Mucosa of stomach (tissue), 1 donor: ENCODE data around the gene COX17.
"Not testable (repeated sequence)": the region's sequence is repeated elsewhere in the genome, so short reads cannot be mapped to it uniquely, and the experiment has no call there.

ENCODE experiments used
- H3K27me3 ChIP-seq: one replicate; pipeline ENCODE4 v1.7.0; 2013; ENCODE audit warnings: mild to moderate bottlenecking, low read length; ENCODE audit not compliant: control insufficient read depth, insufficient read depth
- H3K36me3 ChIP-seq: one replicate; pipeline ENCODE4 v1.7.0; 2013; ENCODE audit warnings: low read length; ENCODE audit not compliant: control insufficient read depth, insufficient read depth
- H3K4me1 ChIP-seq: one replicate; pipeline ENCODE4 v1.7.0; 2013; ENCODE audit warnings: mild to moderate bottlenecking, low read length; ENCODE audit not compliant: control insufficient read depth, insufficient read depth
- H3K4me3 ChIP-seq: one replicate; pipeline ENCODE4 v1.7.0; 2013; ENCODE audit warnings: low read length
- H3K9ac ChIP-seq: one replicate; pipeline ENCODE4 v1.7.0; 2013; ENCODE audit warnings: mild to moderate bottlenecking, low read length, moderate library complexity
- H3K9me3 ChIP-seq: one replicate; pipeline ENCODE4 v1.7.0; 2013; ENCODE audit warnings: mild to moderate bottlenecking, low read length, moderate library complexity; ENCODE audit not compliant: control insufficient read depth
- donor health status: Pancreatic carcinoma.

The COX17 gene

DNA sequence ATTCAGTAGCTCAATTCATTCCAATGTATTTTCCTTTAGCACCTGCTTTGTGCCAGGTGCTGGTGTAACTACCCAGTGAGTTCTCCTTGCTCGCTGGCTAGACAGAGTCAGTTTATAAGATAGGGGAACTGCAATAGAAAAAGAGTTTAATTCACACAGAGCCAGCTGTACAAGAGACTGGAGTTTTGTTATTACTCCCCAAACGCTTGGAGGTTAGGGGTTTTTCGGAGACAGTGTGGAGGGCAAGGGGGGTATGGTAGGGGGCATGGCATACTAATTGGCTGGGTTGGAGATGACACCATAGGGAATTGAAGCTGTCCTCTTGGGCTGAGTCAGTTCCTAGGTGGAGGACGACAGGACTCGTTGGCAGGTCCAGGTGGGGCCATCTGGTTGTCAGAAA is 20.2 kb upstream of the COX17 start:
- H3K27me3 ChIP-seq, result no peaks in the 10 kb centered on the region

DNA sequence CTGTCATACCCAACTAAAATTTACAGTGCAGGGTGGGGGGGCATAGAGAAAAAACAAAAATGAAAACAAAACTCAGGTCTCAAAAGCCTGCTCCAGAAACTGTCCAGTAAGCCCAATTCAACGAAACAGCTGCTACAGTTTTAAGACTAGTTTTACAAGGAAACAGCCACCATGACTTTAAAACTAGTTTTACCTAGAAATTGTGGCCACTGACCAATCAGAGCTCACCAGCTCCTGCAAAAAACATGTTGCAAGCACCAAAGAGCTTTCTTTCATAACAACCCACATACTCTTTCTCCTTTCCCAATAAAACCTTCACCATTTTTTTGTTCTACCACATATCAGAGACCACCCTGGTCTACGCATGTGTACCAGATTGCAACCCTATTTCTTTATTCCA is 18.3 kb upstream of the COX17 start:
- Histone ChIP-seq H3K4me3 (no peak overlapping the region), H3K27me3 (no peaks in the 10 kb centered on the region), H3K9ac (no peak overlapping the region), H3K36me3 (no peaks in the 10 kb centered on the region), H3K9me3 (no peaks in the 10 kb centered on the region), H3K4me1 (no peaks in the 10 kb centered on the region)

More for the DNA sequence above, 20.2 kb upstream of the COX17 start:
- H3K4me3 ChIP-seq, result no peak overlapping the region
- no peaks in the 10 kb centered on the region for H3K4me1 ChIP-seq
- H3K36me3 ChIP-seq, result no peaks in the 10 kb centered on the region
- no peaks in the 10 kb centered on the region for H3K9me3 ChIP-seq
- no peak overlapping the region for H3K9ac ChIP-seq

DNA sequence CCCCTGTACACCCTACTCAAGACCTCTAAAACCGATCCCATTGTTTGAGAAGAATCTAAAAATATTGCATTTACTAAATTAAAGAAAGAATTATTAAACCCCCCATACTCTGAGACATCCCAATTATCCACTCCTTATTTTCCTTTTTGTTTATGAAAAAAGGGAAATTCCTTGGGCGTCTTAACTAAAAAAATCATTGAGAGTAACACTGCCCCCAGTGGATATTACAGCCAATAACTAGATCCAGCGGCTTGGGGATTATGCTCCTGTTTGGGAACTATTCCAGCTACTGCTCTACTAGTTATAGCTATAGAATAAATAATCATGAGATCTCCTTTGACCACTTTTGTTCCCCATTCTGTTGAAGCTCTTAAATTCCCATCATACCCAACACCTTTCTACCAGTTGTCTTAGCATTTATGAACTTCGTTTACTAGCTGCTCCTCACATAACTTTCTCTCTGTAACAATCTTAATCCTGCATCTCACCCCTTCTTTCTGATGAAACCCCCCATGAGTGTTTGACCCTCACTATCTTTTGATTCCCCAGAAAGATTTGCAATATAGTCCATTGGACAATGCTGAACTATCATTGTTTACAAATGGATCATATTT is 12.9 kb upstream of the COX17 start:
- no peak overlapping the region for H3K4me3 ChIP-seq
- no peaks in the 10 kb centered on the region for H3K4me1 ChIP-seq
- no peaks in the 10 kb centered on the region for H3K27me3 ChIP-seq
- no peaks in the 10 kb centered on the region for H3K9me3 ChIP-seq
- no peaks in the 10 kb centered on the region for H3K36me3 ChIP-seq
- H3K9ac ChIP-seq, result no peak overlapping the region

GRCh38 chr3:119683421-119683820 is 6.2 kb upstream of the COX17 start:
- no peaks in the 10 kb centered on the region for H3K27me3 ChIP-seq

DNA sequence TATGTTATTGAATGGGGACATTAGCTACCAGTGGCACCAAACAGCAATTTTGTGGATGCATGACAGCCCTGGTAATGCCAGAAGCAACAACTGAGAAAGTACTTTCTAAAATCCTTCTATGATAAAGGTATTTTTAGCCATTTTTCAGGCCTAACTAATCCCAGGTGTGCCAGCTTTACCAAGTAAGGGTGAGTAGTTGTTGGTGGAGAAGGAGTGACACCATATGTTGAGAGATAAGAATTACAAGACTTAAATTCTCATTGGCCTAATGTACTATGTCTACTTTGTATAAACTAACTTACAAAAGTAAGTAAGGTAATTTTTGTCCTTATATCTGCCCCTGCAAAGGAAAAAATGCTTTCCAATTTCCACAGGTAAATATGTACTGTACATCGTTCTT is 4.1 kb upstream of the COX17 start:
- H3K4me3 ChIP-seq, result no peak overlapping the region
- peaks cover 1% of the 10 kb centered on the region for H3K4me1 ChIP-seq
- no peaks in the 10 kb centered on the region for H3K36me3 ChIP-seq
- no peaks in the 10 kb centered on the region for H3K27me3 ChIP-seq
- H3K9ac ChIP-seq, result no peak overlapping the region
- H3K9me3 ChIP-seq, result no peaks in the 10 kb centered on the region

More at GRCh38 chr3:119683421-119683820, 6.2 kb upstream of the COX17 start:
- Histone ChIP-seq H3K36me3 (no peaks in the 10 kb centered on the region), H3K9ac (no peak overlapping the region), H3K4me1 (no peaks in the 10 kb centered on the region), H3K4me3 (no peak overlapping the region), H3K9me3 (no peaks in the 10 kb centered on the region)

DNA sequence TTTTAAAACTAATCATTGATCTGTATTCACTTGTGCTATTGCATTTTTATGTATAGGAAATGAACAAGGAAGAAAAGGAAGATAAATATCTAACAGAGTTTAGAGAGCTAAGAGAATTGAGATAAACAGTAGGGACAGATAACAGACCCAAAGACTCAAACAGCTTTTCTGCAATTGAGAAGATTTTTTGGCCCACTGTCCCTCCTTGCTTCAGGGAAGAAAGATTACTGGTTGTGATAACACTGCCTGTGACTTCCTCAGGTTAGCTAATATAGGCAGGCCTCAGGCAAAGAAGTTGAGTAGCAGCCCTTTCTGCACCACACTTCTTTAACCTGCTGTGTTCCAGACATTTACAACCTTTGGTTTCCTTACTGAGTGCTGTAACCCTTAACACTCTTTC is 2.7 kb upstream of the COX17 start:
- H3K36me3 ChIP-seq, result no peaks in the 10 kb centered on the region
- H3K9me3 ChIP-seq, result no peaks in the 10 kb centered on the region
- H3K9ac ChIP-seq, result no peak overlapping the region
- H3K27me3 ChIP-seq, result no peaks in the 10 kb centered on the region
- peaks cover 11% of the 10 kb centered on the region for H3K4me1 ChIP-seq
- H3K4me3 ChIP-seq, result no peak overlapping the region

DNA sequence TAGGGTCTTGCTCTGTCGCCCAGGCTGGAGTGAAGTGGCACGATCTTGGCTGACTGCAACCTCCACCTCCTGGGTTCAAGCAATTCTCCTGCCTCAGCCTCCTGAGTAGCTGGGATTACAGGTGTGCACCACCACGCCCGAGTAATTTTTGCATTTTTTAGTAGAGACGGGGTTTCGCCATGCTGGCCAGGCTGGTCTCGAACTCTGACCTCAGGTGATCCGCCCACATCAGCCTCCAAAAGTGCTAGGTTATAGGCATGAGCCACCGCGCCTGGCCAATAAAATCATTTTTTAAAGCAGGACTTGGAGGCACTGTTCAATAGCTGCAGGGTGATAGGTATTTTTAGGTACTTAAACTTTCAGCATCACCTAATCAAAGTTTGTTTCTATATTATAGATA is 1.0 kb upstream of the COX17 start:
- not testable (repeated sequence) for H3K36me3 ChIP-seq, H3K9ac ChIP-seq, H3K4me3 ChIP-seq, H3K27me3 ChIP-seq, H3K9me3 ChIP-seq
- peaks cover 11% of the 10 kb centered on the region for H3K4me1 ChIP-seq

- peak overlapping the region; percentile 37 for H3K4me3 ChIP-seq
- peaks cover 11% of the 10 kb centered on the region for H3K4me1 ChIP-seq
- H3K27me3 ChIP-seq, result no peaks in the 10 kb centered on the region
- no peaks in the 10 kb centered on the region for H3K9me3 ChIP-seq
- peak overlapping the region; percentile 71 for H3K9ac ChIP-seq
- H3K36me3 ChIP-seq, result peaks cover 3% of the 10 kb centered on the region
Measured at GRCh38 chr3:119677641-119677934, 382 bp upstream of the COX17 start.

DNA sequence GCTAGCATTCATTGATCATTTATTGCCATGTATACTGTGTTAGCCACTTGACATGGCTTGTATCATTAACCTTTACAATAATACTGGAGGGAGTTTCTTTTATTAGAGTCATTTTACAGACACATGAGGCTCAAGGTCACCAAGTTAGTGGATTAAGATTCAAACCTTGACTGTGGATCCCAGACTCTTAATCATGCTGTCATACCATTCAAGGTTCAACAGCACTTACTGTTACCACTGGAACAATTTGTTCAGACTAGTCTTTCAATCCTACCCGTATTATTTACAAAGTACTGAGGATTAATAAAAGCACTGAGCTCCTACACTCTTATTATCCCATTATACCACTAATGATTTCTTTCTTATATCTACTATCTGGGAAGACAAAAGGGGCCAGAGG is 1.2 kb downstream of the COX17 start:
- H3K9me3 ChIP-seq, result no peaks in the 10 kb centered on the region
- peak overlapping the region; percentile 72 for H3K9ac ChIP-seq
- peaks cover 3% of the 10 kb centered on the region for H3K36me3 ChIP-seq
- H3K27me3 ChIP-seq, result no peaks in the 10 kb centered on the region
- peak overlapping the region; percentile 28 for H3K4me3 ChIP-seq
- H3K4me1 ChIP-seq, result peaks cover 11% of the 10 kb centered on the region

DNA sequence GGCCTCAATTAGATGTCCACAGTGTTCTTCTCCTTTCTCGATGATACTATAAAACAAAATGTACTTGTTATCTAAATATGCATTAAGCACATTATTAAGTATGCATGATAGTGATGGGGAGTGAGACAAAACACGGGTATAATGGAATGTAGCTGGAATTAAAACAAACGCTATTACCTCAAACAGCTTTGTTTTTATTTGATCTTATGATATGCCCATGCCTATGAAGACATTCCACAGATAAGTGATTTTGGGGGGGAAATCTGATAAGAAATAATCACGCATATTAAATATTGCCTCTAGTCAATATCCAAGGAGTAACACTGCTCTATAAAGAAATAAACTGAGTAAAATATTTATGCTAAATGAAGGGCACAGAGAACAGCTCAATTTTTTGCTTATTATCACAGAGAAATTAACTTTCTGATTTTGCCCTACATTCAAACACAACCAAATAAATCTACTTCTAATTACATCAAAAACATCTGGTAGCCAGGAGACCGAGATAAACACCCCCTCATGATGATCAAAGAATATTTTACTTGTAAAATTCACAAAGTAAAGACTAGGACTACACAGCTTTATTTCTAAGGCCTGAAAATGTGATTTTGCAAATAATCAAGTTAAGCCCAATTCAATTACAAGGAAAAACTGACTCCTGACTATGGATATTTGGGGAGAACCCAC is 1.9 kb downstream of the COX17 start:
- Histone ChIP-seq H3K4me3 (peak overlapping the region; percentile 28), H3K36me3 (peaks cover 3% of the 10 kb centered on the region), H3K9me3 (no peaks in the 10 kb centered on the region), H3K27me3 (no peaks in the 10 kb centered on the region), H3K4me1 (peaks cover 11% of the 10 kb centered on the region), H3K9ac (peak overlapping the region; percentile 17)

DNA sequence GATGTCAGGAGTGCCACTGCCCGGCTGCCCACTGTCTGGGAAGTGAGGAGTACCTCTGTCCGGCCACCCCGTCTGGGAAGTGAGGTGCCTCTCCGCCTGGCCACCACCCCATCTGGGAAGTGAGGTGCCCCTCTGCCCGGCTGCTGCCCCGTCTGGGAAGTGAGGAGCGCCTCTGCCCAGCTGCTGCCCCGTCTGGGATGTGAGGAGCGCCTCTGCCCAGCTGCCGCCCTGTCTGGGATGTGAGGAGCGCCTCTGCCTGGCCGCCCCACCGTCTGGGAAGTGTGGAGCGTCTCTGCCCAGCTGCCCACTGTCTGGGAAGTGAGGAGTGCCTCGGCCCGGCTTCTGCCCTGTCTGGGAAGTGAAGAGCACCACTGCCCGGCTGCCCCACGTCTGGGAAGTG is 3.3 kb downstream of the COX17 start:
- Histone ChIP-seq H3K9me3 (no peaks in the 10 kb centered on the region), H3K4me3 (no peak overlapping the region), H3K36me3 (peaks cover 3% of the 10 kb centered on the region), H3K27me3 (no peaks in the 10 kb centered on the region), H3K4me1 (peaks cover 11% of the 10 kb centered on the region), H3K9ac (no peak overlapping the region)

DNA sequence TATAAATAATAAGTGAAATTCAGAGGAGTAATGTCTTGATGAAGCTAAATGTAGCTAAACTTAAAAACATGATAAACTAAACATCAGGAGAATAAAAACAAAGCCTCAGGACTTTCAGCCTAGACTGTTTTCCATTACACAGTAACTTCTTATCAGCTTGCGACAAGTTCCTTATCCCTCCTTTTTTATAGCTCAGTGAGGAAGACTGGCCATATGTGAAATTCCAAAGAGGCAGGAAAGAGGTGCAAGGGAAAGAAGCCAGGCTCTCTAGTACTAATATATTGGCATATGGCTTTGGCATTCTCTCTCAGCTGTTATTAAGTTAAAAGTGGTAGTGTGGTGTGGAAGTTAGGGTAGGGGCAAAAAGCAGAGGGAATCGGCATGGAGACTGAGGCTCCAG is 4.4 kb downstream of the COX17 start:
- Histone ChIP-seq H3K4me1 (peaks cover 11% of the 10 kb centered on the region), H3K27me3 (no peaks in the 10 kb centered on the region), H3K36me3 (peaks cover 3% of the 10 kb centered on the region), H3K9ac (no peak overlapping the region), H3K9me3 (no peaks in the 10 kb centered on the region), H3K4me3 (no peak overlapping the region)
